Measurements from ENCODE around the gene H2AZ2.

GRCh38 chr7:44798649-44799305 is 49.1 kb downstream of the H2AZ2 start:
- no peak for TF ChIP-seq OSR1 (CRISPR knock-in tag; IDR thresholded peaks at IDR 0.05)
- no peak; the same call in 1 of the 2 replicates for TF ChIP-seq RARB (CRISPR knock-in tag; IDR thresholded peaks at IDR 0.05)
- no peak for TF ChIP-seq ZNF8 (CRISPR knock-in tag; IDR thresholded peaks at IDR 0.05)
- no peak for TF ChIP-seq ZFP3 (CRISPR knock-in tag; IDR thresholded peaks at IDR 0.05)
- no peak for TF ChIP-seq ZNF565 (CRISPR knock-in tag; conservative IDR thresholded peaks at IDR 0.05; ENCODE audit: low read depth)
- no peak for TF ChIP-seq CREB5 (CRISPR knock-in tag; IDR thresholded peaks at IDR 0.05; ENCODE audit: low read depth)
- no peak for TF ChIP-seq CSDC2 (CRISPR knock-in tag; IDR thresholded peaks at IDR 0.05)
- no peak for TF ChIP-seq ZFP30 (CRISPR knock-in tag; IDR thresholded peaks at IDR 0.05)
- TF ChIP-seq PATZ1 (CRISPR knock-in tag; IDR thresholded peaks at IDR 0.05; ENCODE audit: borderline replicate concordance): no peak
- no peak for TF ChIP-seq ZC3H10 (CRISPR knock-in tag; IDR thresholded peaks at IDR 0.05)
- TF ChIP-seq ARNTL (CRISPR knock-in tag; IDR thresholded peaks at IDR 0.05; ENCODE audit: borderline replicate concordance, low read depth): no peak
- no peak for TF ChIP-seq CSRNP3 (CRISPR knock-in tag; IDR thresholded peaks at IDR 0.05)
- no peak for TF ChIP-seq TCF4 (CRISPR knock-in tag; IDR thresholded peaks at IDR 0.05; ENCODE audit: borderline replicate concordance)
- 0 out of 2 replicates have a peak, but pooled peaks have one; percentile 8 for TF ChIP-seq GLIS3 (CRISPR knock-in tag; IDR thresholded peaks at IDR 0.05)
